GM19193 (cell line): ENCODE data around the gene MELTF.

Experiments
- POLR2A ChIP-seq: IDR thresholded peaks from 4 replicates; pipeline ENCODE4 v1.6.1; 2011; ENCODE audit not compliant: insufficient read depth, insufficient read length; ENCODE audit errors: extremely low read depth

MELTF gene

GRCh38 chr3:196970547-196971093 lies 59.0 kb downstream of the MELTF start:
- TF ChIP-seq POLR2A, result no peak

GRCh38 chr3:196969660-196970546 lies 59.7 kb downstream of the MELTF start:
- TF ChIP-seq POLR2A, result no peak

DNA sequence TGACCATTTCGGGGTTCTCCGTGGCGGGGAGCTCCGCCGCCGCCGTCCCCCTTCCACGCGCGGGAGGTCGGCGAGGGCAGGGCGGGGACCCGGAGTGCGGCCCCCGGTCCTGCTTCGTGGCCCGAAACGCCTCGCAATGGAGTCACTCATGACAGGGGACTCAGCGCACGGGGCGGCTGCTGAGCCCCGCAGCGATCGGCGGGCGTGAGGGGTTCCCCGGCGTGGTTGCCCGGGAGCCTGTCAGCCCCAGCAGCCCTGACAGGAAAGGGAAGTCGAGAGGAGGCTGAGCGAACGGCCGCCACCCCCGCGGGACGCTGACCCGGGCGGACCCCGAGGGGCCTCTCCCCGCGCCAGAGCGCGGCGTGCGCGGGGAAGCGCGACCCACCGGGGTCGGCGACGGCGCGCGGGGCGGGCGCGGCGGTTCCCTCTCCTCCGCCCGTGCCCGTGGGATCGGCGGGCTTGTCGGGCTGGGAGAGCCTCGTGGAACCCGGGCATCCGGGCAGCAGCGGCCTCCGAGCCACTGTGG lies 60.4 kb downstream of the MELTF start:
- peak; percentile 3 for TF ChIP-seq POLR2A

GRCh38 chr3:196968233-196969133 lies 61.1 kb downstream of the MELTF start, which contains the start of gene PIGZ:
Gene PIGZ, minus strand, starts transcription at chr3:196968833. Its CDS starts 16,802 bp downstream, at chr3:196952031.
- peak; percentile 46 for TF ChIP-seq POLR2A

GRCh38 chr3:196967412-196968232 lies 62.0 kb downstream of the MELTF start:
- no peak for TF ChIP-seq POLR2A

GRCh38 chr3:196966526-196967401 lies 62.9 kb downstream of the MELTF start:
- TF ChIP-seq POLR2A, result no peak

- no peak for TF ChIP-seq POLR2A
These were observed 63.8 kb downstream of the MELTF start for GRCh38 chr3:196965804-196966173.

- TF ChIP-seq POLR2A, result no peak
These were observed 64.4 kb downstream of the MELTF start for GRCh38 chr3:196965112-196965803.

DNA sequence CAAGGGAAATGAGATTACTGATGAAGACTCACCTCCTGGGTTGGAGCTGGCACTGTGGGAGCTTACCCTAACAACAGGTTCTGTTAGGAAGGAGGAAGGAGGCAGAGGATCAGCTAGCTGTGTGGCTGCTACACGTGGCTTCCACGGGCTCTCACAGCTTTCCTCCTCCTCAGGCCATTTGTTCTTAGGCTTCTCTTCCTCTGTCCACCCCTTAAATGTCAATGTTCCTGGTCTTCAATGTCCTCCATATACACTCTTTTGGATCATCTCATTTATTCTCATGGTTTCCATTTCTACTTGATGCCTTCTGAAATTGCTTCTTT lies 66.0 kb downstream of the MELTF start:
- TF ChIP-seq POLR2A, result no peak

- no peak for TF ChIP-seq POLR2A
These were observed 66.5 kb downstream of the MELTF start for GRCh38 chr3:196962930-196963630.

DNA sequence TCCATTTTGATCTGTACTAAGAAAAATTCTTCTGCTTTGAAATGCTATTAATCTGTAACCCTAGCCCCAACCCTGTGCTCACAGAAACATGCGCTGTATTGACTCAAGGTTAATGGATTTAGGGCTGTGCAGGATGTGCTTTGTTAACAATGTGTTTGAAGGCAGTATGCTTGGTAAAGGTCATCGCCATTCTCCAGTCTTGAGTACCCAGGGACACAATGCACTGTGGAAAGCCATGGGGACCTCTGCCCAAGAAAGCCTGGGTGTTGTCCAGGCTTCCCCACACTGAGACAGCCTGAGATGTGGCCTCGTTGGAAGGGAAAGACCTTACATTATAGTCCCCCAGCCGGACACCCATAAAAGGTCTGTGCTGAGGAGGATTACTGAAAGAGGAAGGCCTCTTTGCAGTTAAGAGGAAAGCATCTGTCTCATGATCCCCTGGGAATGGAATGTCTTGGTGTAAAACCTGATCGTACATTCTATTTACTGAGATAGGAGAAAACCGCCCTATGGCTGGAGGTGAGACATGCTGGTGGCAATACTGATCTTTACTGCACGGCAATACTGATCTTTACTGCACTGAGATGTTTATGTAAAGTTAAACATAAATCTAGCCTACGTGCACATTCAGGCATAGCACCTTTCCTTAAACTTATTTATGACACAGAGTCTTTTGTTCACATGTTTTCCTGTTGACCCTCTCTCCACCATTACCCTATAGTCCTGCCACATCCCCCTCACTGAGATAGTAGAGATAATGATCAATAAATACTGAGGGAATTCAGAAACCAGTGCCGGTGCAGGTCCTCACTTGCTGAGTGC lies 67.3 kb downstream of the MELTF start:
- TF ChIP-seq POLR2A, result no peak
